B cell (primary cell): ENCODE measurements around the gene SGCA. TPM values are rescaled to one million over a fixed set of nuclear protein-coding genes. Genes with fewer than 3 reads are reported as not detected.

Source experiments
- ATAC-seq: fragments of 200-7000 bp; cut with Tn5 transposase; one replicate; pipeline ENCODE4 v1.10.0; 2021; ENCODE audit warnings: low read depth, mild to moderate bottlenecking, moderate number of reproducible peaks, moderate library complexity
- CTCF ChIA-PET: fragments of 350-600 bp; sonication (Branson Sonifier 250); formaldehyde crosslinking; loops from one replicate; lab custom pipeline; 2021; ENCODE audit warnings: antibody characterized with exemption, inconsistent platforms; lab: Charles Lee
- POLR2A ChIA-PET: fragments of 350-600 bp; sonication (Branson Sonifier 250); formaldehyde crosslinking; loops from one replicate; lab custom pipeline; 2021; ENCODE audit warnings: antibody characterized with exemption; lab: Charles Lee
- DNase-seq: peaks from one replicate; pipeline ENCODE4 v3.0.0; 2013
- H2AFZ ChIP-seq: 2 replicates; pipeline ENCODE4 v1.6.1; 2012; ENCODE audit warnings: mild to moderate bottlenecking, low read depth, low read length; ENCODE audit not compliant: insufficient read depth, poor library complexity, severe bottlenecking
- H3K27ac ChIP-seq, 2 donors: 1 replicate in 1 of 2; 2 replicates in 1 of 2; pipeline ENCODE4 v1.5.1; 2012 to 2013; ENCODE audit warnings: low read length in 2 of 2, mild to moderate bottlenecking in 2 of 2, moderate library complexity in 1 of 2
- H3K27me3 ChIP-seq, 4 experiments: fragments of 200-600 bp in 1 of 4; sonication (generic) in 1 of 4; replicated peaks in 1 of 4; 1 replicate in 2 of 4; 2 replicates in 2 of 4; pipeline versions ENCODE4 v1.6.1 to v1.7.0; 2013 to 2016; ENCODE audit warnings: low read length in 3 of 4, mild to moderate bottlenecking in 2 of 4, mixed read lengths in 1 of 4, moderate library complexity in 1 of 4; ENCODE audit not compliant: insufficient read depth in 4 of 4, control insufficient read depth in 3 of 4; ENCODE audit errors: control extremely low read depth in 1 of 4
- H3K36me3 ChIP-seq, 2 experiments: replicated peaks in 1 of 2; 1 replicate in 1 of 2; 2 replicates in 1 of 2; pipeline versions ENCODE4 v1.6.1 to v1.7.1; 2013; ENCODE audit warnings: low read length in 1 of 2; ENCODE audit not compliant: insufficient read depth in 2 of 2, control insufficient read depth in 1 of 2; ENCODE audit errors: control extremely low read depth in 1 of 2, extremely low read depth in 1 of 2
- H3K4me1 ChIP-seq, 2 donors: fragments of 200-600 bp in 1 of 2; sonication (generic) in 1 of 2; 1 replicate in 1 of 2; 2 replicates in 1 of 2; pipeline versions ENCODE4 v1.5.1 to v1.6.1; 2013 to 2017; ENCODE audit warnings: low read length in 2 of 2; ENCODE audit not compliant: control insufficient read depth in 2 of 2, insufficient read depth in 2 of 2
- H3K4me2 ChIP-seq: replicated peaks from 2 replicates; pipeline ENCODE3; 2012; ENCODE audit warnings: mild to moderate bottlenecking, low read depth, low read length; ENCODE audit not compliant: poor library complexity, severe bottlenecking
- H3K4me3 ChIP-seq, 5 experiments: fragments of 200-600 bp in 1 of 5; sonication (generic) in 1 of 5; 1 replicate in 3 of 5; 2 replicates in 2 of 5; pipeline versions ENCODE4 v1.5.1 to v1.7.0; 2011 to 2016; ENCODE audit warnings: low read length in 4 of 5, mild to moderate bottlenecking in 4 of 5, low read depth in 2 of 5, control low read depth in 1 of 5, moderate library complexity in 1 of 5; ENCODE audit not compliant: insufficient read depth in 1 of 5; ENCODE audit errors: control extremely low read depth in 1 of 5, extremely low read depth in 1 of 5
- H3K79me2 ChIP-seq: fragments of 200-600 bp; sonication (generic); one replicate; pipeline ENCODE4 v1.6.0; 2016; ENCODE audit warnings: low read length; ENCODE audit not compliant: control insufficient read depth, insufficient read depth
- H3K9ac ChIP-seq: fragments of 200-600 bp; sonication (generic); 2 replicates; pipeline ENCODE4 v1.6.1; 2017; ENCODE audit warnings: mild to moderate bottlenecking, low read length, moderate library complexity
- H3K9me3 ChIP-seq, 3 donors: one replicate each; pipeline versions ENCODE4 v1.6.1 to v1.7.1; 2013; ENCODE audit warnings: low read length in 2 of 3; ENCODE audit not compliant: control insufficient read depth in 2 of 3, insufficient read depth in 1 of 3; ENCODE audit errors: control extremely low read depth in 1 of 3
- H4K20me1 ChIP-seq: 2 replicates; pipeline ENCODE4 v1.6.0; 2012; ENCODE audit warnings: mild to moderate bottlenecking, low read length; ENCODE audit not compliant: insufficient read depth, control insufficient read depth, poor library complexity, severe bottlenecking
- H3K27ac Mint-ChIP-seq: one replicate; pipeline ENCODE4 v1.8.0; 2021; ENCODE audit warnings: mixed read lengths
- H3K27me3 Mint-ChIP-seq: one replicate; pipeline ENCODE4 v1.8.0; 2021; ENCODE audit warnings: mixed read lengths
- H3K4me1 Mint-ChIP-seq: one replicate; pipeline ENCODE4 v1.8.0; 2021; ENCODE audit warnings: mixed read lengths
- H3K4me3 Mint-ChIP-seq: one replicate; pipeline ENCODE4 v1.8.0; 2021; ENCODE audit warnings: mixed read lengths
- H3K9me3 Mint-ChIP-seq: one replicate; pipeline ENCODE4 v1.8.0; 2022; ENCODE audit warnings: mixed read lengths; ENCODE audit not compliant: insufficient read depth
- EZH2 ChIP-seq: IDR thresholded peaks from 2 replicates; pipeline ENCODE4 v1.6.1; 2012; ENCODE audit warnings: borderline replicate concordance, low read depth, mild to moderate bottlenecking, moderate library complexity, low read length; ENCODE audit not compliant: insufficient read depth, poor library complexity, severe bottlenecking
- WGBS: methylation state at CpG from one replicate; pipeline ENCODE4 v1.1.5; 2013; ENCODE audit warnings: missing lambda C conversion rate; ENCODE audit not compliant: insufficient coverage; 5-methylcytosine and 5-hydroxymethylcytosine counted together
- intact Hi-C: fragments of 100-400 bp; cut with micrococcal nuclease; formaldehyde crosslinking; loops from one replicate; pipeline ENCODE4 v1.10.0; 2022
- polyA plus RNA-seq: library from polyadenylated mRNA; depleted of rRNA; stranded (reverse); fragments of >200 nt; gene quantifications from 2 replicates; pipeline ENCODE4 v1.2.3, GENCODE V29; 2012
- total RNA-seq, 2 donors: library from RNA; stranded (reverse); fragments of 120-200 nt in 1 of 2; gene quantifications; 1 replicate in 1 of 2; 2 replicates in 1 of 2; pipeline versions ENCODE4 v1.2.3 to v1.2.4, GENCODE V29; 2013 to 2022
- TF ChIP-seq, protein P1 (sequence below): fragments of 200-600 bp; IDR thresholded peaks from one replicate; pipeline ENCODE4 v1.8.0; 2022; ENCODE audit warnings: antibody characterized with exemption, mild to moderate bottlenecking

Gene SGCA
- total and polyA plus RNA-seq, 2 donors (not counting 1 experiment from before 2014, with no cell fraction given) = 4.4 to 4.5 TPM

DNA sequence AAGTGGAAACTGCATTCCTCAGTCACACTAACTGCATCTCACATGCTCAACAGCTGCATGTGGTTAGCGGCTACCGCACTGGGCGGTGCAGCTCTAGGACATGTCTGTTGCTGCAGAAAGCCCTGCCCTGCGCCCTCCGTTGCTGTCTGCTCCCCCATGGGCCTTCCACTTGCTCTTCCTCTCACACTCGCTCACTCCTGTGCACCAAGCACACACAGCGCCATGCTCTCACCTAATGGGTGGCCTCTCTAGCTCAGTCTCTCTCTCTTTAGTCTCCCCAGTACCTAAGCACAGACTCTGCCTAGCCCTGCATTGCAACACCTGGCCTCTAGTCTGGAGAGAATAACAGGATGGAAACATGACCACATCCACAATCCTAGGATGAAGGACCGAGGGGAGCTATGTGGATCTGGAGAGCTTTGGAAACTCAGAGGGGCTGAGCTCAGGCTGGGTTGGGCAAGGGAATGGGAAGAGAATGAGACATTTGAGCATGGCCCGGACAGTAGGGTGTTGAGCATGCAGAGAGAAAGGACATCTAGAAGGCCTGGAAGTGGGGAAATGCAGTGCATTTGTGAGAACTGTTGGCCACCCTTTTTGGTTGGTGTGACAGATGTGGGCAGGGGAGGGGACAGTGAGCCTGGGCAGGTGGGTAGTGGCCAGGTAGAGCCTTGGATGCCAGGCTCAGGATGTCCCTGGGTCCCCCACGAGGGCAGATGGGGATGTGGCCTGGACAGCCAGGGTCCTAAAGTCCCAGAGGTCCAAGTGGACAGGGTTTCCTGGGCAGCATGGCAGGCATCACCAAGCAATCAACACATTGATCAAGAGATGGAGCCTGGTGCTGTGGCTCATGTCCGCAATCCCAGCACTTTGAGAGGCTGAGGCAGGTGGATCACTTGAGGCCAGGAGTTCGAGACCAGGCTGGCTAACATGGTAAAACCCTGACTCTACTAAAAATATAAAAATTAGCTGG lies 16.1 kb downstream of the SGCA start:
- H4K20me1 ChIP-seq = no peaks in the 10 kb centered on the region
- no peaks in the 10 kb centered on the region for H3K27me3 ChIP-seq
- H2AFZ ChIP-seq = no peak overlapping the region
- H3K4me2 ChIP-seq = no peak overlapping the region
- no peak for ATAC-seq
- H3K4me3 ChIP-seq = no peak overlapping the region
- peaks cover 32 to 43% of the 10 kb centered on the region in 2 donors for H3K4me1 ChIP-seq
- ChIA-PET CTCF (interaction anchor here (0.8 to 3.3 kb wide), 8 partner anchors 8 to 87 kb away, joined by 3 to 10 read pairs (median 4); partner anchors contain the start of gene PDK2), POLR2A (no interaction called here)
- no peaks in the 10 kb centered on the region for H3K36me3 ChIP-seq
- no peaks in the 10 kb centered on the region for H3K9me3 Mint-ChIP-seq
- no peak overlapping the region for H3K9ac ChIP-seq
- peaks cover 0 to 5% (median 0%) of the 10 kb centered on the region in 3 donors for H3K9me3 ChIP-seq
- peak overlapping the region; percentile 26 for H3K27ac Mint-ChIP-seq
- no peak for DNase-seq
- H3K27me3 Mint-ChIP-seq = no peaks in the 10 kb centered on the region
- WGBS = 83% methylated on average over 10 of the region's 12 CpGs
- peaks cover 49% of the 10 kb centered on the region for H3K4me1 Mint-ChIP-seq
- intact Hi-C loops = no loop called here
- no peaks in the 10 kb centered on the region for H3K79me2 ChIP-seq
- no peak overlapping the region for H3K4me3 Mint-ChIP-seq
- no peak for TF ChIP-seq EZH2
- TF ChIP-seq, protein P1, sequence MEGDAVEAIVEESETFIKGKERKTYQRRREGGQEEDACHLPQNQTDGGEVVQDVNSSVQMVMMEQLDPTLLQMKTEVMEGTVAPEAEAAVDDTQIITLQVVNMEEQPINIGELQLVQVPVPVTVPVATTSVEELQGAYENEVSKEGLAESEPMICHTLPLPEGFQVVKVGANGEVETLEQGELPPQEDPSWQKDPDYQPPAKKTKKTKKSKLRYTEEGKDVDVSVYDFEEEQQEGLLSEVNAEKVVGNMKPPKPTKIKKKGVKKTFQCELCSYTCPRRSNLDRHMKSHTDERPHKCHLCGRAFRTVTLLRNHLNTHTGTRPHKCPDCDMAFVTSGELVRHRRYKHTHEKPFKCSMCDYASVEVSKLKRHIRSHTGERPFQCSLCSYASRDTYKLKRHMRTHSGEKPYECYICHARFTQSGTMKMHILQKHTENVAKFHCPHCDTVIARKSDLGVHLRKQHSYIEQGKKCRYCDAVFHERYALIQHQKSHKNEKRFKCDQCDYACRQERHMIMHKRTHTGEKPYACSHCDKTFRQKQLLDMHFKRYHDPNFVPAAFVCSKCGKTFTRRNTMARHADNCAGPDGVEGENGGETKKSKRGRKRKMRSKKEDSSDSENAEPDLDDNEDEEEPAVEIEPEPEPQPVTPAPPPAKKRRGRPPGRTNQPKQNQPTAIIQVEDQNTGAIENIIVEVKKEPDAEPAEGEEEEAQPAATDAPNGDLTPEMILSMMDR = no peak
- H3K27ac ChIP-seq = no peak overlapping the region
